Measurements from ENCODE around the gene RIN3.
A peak's percentile ranks its signal among the peaks of the same experiment; 100 is the strongest.
"Not testable (repeated sequence)": the region's sequence is repeated elsewhere in the genome, so short reads cannot be mapped to it uniquely, and the experiment has no call there.

Gene RIN3

GRCh38 chr14:92663049-92663448, 149.5 kb downstream of the RIN3 start:
- DNase-seq (ENCODE audit: low read depth in 2 of 2), result no peak

- DNase-seq (ENCODE audit: low read depth in 2 of 2), result no peak
Measured at GRCh38 chr14:92665661-92666110, 152.1 kb downstream of the RIN3 start.

- no peak for DNase-seq (ENCODE audit: low read depth in 2 of 2)
Measured at GRCh38 chr14:92666251-92666650, 152.7 kb downstream of the RIN3 start.

GRCh38 chr14:92668276-92668973, 154.8 kb downstream of the RIN3 start:
- no peak for DNase-seq (ENCODE audit: low read depth in 2 of 2)

- no peak for DNase-seq (ENCODE audit: low read depth in 2 of 2)
Measured at GRCh38 chr14:92670160-92670559, 156.6 kb downstream of the RIN3 start.

GRCh38 chr14:92670643-92671366, 157.2 kb downstream of the RIN3 start:
- no peak for DNase-seq (ENCODE audit: low read depth in 2 of 2)

GRCh38 chr14:92673601-92674150, 160.1 kb downstream of the RIN3 start:
- no peak for DNase-seq (ENCODE audit: low read depth in 2 of 2)

GRCh38 chr14:92675421-92675820, 161.8 kb downstream of the RIN3 start:
- DNase-seq (ENCODE audit: low read depth in 2 of 2), result no peak

- DNase-seq (ENCODE audit: low read depth in 2 of 2), result no peak
Measured at GRCh38 chr14:92675976-92676375, 162.4 kb downstream of the RIN3 start.

- no peak for DNase-seq (ENCODE audit: low read depth in 2 of 2)
Measured at GRCh38 chr14:92676403-92677086, 163.0 kb downstream of the RIN3 start.

GRCh38 chr14:92677087-92677668, 163.6 kb downstream of the RIN3 start:
- DNase-seq (ENCODE audit: low read depth in 2 of 2), result no peak

GRCh38 chr14:92677955-92678354, 164.4 kb downstream of the RIN3 start:
- DNase-seq (ENCODE audit: low read depth in 2 of 2), result no peak

GRCh38 chr14:92678766-92679165, 165.2 kb downstream of the RIN3 start:
- no peak for DNase-seq (ENCODE audit: low read depth in 2 of 2)

- no peak for DNase-seq (ENCODE audit: low read depth in 2 of 2)
Measured at GRCh38 chr14:92679246-92679645, 165.7 kb downstream of the RIN3 start.

GRCh38 chr14:92680330-92680729, 166.7 kb downstream of the RIN3 start:
- DNase-seq (ENCODE audit: low read depth in 2 of 2), result not testable (repeated sequence)

GRCh38 chr14:92680781-92681650, 167.4 kb downstream of the RIN3 start:
- peak; percentile 52 to 59 for DNase-seq (ENCODE audit: low read depth in 2 of 2)

- no peak for DNase-seq (ENCODE audit: low read depth in 2 of 2)
Measured at GRCh38 chr14:92683041-92683440, 169.5 kb downstream of the RIN3 start.

- no peak for DNase-seq (ENCODE audit: low read depth in 2 of 2)
Measured at GRCh38 chr14:92684801-92685560, 171.4 kb downstream of the RIN3 start.

GRCh38 chr14:92685784-92686355, 172.3 kb downstream of the RIN3 start:
- no peak for DNase-seq (ENCODE audit: low read depth in 2 of 2)

GRCh38 chr14:92686411-92686899, 172.9 kb downstream of the RIN3 start:
- DNase-seq (ENCODE audit: low read depth in 2 of 2), result no peak

Data from stimulated activated CD8-positive, alpha-beta memory T cell treated with anti-CD3 and anti-CD28 coated beads, Interleukin-7, amount 100 ng/mL, for 1 hour (primary cell).